ENCODE results near the gene MGAT4B.

The MGAT4B gene

GRCh38 chr5:179805529-179806249, 977 bp downstream of the MGAT4B start:
- no peak for DNase-seq

- no peak for DNase-seq
Measured at GRCh38 chr5:179805070-179805528, 1.6 kb downstream of the MGAT4B start.

GRCh38 chr5:179804555-179804947, 2.1 kb downstream of the MGAT4B start:
- DNase-seq: no peak

- no peak for DNase-seq
Measured at GRCh38 chr5:179803651-179804554, 2.8 kb downstream of the MGAT4B start.

GRCh38 chr5:179802950-179803562, 3.6 kb downstream of the MGAT4B start:
- DNase-seq: no peak

GRCh38 chr5:179802207-179802883, 4.3 kb downstream of the MGAT4B start:
- no peak for DNase-seq

GRCh38 chr5:179801304-179802206, 5.1 kb downstream of the MGAT4B start:
- DNase-seq: no peak

GRCh38 chr5:179800696-179801201, 5.9 kb downstream of the MGAT4B start:
- DNase-seq: no peak

GRCh38 chr5:179800071-179800695, 6.5 kb downstream of the MGAT4B start:
- DNase-seq: no peak

- DNase-seq: no peak
Measured at GRCh38 chr5:179799644-179799973, 7.1 kb downstream of the MGAT4B start.

GRCh38 chr5:179798771-179799643, 7.7 kb downstream of the MGAT4B start:
- DNase-seq: no peak

- no peak for DNase-seq
Measured at GRCh38 chr5:179798144-179798770, 8.4 kb downstream of the MGAT4B start.

- DNase-seq: no peak
Measured at GRCh38 chr5:179797741-179798140, 8.9 kb downstream of the MGAT4B start.

GRCh38 chr5:179796877-179797608, 9.6 kb downstream of the MGAT4B start:
- DNase-seq: no peak

- no peak for DNase-seq
Measured at GRCh38 chr5:179795863-179796833, 10.5 kb downstream of the MGAT4B start.

- DNase-seq: no peak
Measured at GRCh38 chr5:179795049-179795862, 11.4 kb downstream of the MGAT4B start.

GRCh38 chr5:179794575-179794974, 12.1 kb downstream of the MGAT4B start:
- DNase-seq: no peak

Measured in NCI-H524 treated with DMSO at 0.1 percent for 48 hours (cell line).